NT2/D1 (cell line): ENCODE measurements around the gene SIK2.

ENCODE experiments used
- SUZ12 ChIP-seq: IDR thresholded peaks from 2 replicates; pipeline ENCODE4 v1.6.1; 2011; ENCODE audit not compliant: insufficient read length, insufficient read depth; ENCODE audit errors: extremely low read depth
- YY1 ChIP-seq: IDR thresholded peaks from 2 replicates; pipeline ENCODE4 v1.6.1; 2011; ENCODE audit not compliant: insufficient read length, insufficient read depth
- ZNF274 ChIP-seq: IDR thresholded peaks from 2 replicates; pipeline ENCODE4 v1.6.1; 2011; ENCODE audit warnings: mild to moderate bottlenecking, low read depth, low read length

DNA sequence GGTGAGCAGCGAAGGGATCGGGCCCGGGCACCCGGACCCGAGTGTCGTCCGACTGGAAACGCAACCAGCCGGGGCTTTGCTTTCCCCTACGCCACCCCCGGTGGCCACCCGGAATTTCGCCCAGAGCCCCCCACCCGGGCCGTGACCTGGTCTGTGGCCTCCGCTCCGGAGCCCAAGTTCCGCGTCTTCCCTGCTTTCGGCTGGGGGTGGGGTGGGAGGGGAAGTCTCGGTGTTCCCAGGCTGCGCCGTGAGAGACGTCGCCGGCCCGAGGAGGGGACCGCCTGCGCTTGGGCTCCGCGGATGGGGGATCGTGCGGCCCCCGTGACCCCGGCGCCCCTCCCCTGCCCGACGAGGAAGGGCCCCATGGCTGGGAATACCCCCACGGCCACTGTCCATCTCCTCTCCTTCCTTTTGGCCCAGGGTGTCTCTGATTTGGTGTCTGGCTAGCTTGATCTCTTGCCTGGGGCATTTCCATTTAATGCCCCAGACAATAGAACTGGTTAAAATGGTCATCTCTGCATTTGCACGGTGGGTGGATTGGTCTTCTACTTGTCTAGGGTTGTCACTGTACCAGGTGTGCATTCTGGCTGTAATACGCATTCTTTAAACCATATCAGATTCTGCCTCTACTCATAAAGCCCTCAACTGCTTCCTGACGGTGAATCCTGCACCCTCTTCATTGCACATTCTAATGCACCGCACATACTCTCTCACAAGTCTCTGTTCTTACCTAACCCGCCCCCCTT is 789 bp downstream of the SIK2 start:
- TF ChIP-seq ZNF274: no peak
- TF ChIP-seq YY1: no peak
- no peak for TF ChIP-seq SUZ12
